ENCODE data around the gene RNF133.
"Not testable (repeated sequence)": the region's sequence is repeated elsewhere in the genome, so short reads cannot be mapped to it uniquely, and the experiment has no call there.

The RNF133 gene

DNA sequence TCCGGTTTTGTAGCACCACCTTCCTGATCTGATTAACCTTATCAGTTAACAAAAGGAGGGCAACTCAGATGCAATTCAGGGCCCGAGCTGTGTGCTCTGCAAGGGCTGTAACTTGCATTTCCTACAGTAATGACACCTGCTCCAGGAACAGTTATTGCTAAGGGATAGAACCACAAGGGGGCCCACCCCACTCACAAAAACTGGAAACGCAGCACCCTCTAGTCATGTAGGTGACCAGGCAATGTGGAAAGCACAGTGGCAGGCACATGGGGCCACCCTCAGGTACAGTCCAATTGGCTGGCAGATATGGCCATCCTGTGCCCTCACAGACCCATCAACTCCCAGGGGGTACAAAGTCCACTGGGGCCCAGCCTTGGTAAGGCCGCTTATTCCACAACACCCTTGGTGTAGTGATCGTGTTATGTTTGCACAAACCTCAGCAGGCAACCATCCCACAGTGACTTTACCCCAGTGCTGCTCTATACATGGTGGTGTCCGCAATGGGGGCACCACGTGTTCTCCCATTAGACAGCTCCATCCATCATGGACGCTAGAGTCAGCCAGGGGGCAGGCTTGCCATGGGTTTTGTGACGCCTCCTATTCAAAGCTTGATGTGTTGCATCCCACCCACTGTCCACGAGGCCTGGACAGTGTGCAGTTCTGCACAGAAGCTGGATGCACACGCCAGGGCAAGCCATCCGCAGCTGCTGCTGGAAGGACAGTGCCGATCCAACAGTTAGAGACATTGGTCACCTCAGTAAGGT, 9.4 kb downstream of the RNF133 start:
- DNase-seq (ENCODE audit: low spot score) = no peak

DNA sequence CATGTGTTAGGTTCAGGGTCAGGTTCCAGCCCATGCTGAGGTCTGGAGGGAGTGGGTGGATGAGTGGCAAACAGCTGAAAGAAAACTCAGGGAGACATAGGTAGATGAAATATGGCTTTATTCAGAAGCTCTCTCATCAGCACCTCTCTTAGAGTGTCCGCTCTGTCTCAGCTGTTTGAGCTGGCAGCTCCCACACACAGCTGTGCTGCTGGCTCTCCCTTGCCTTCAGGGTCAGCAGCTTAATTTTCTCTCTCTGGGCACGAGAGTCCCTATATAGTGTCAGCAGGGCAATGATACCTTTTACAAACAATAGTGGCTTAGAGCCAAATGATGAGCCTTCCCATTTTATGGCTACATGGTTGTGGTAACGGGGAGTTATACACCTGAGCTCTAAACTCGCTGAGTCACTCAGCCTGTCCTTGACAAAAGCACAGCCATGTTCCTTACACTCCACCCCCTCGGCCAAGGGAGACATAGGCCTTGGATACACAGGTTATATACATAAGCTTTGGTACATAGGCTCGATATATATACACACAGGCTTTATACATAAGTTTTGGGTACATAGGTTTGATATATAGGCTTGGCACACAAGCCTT, 10.4 kb downstream of the RNF133 start:
- no peak for DNase-seq (ENCODE audit: low spot score)

DNA sequence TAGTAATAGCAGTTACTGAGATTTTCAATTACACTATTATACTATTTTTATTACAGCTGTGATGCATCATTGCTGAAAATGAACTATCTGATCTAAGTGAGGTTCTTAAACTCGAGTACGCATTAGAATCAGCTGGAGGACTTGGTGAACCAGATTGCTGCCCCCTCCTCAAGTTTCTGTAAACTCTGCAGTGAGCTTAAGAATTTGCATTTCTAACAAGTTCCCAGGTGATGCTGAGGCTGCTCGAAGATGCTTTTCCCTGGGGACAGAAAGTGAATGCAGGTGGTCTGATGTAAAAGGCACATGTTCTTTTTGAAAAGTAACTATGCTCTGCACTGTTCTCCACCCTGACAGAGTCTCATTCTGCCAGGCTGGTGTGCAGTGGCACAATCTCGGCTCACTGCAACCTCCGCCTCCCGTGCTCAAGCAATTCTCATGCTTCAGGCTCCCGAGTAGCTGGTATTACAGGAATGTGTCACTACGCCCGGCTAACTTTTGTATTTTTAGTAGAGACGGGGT, 12.5 kb downstream of the RNF133 start:
- no peak for DNase-seq (ENCODE audit: low spot score)

DNA sequence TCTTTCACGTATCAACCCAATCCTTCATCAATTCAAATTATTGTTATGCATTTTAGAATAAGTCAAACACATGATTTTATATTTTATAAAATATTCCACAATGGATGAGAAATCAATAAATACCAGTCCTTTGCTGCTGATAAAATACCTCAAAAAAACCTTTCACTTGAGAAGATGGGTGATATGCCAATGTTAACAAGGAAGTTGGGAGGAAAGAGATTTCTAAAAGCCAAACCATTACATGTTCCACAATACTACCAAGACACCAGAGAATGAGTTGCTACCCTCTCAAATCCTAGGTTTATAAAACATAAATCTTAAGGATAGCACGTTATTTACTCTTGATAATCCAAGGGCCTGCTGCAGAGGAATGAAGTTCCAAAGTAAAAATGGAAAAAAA, 14.4 kb downstream of the RNF133 start:
- no peak for DNase-seq (ENCODE audit: low spot score)

DNA sequence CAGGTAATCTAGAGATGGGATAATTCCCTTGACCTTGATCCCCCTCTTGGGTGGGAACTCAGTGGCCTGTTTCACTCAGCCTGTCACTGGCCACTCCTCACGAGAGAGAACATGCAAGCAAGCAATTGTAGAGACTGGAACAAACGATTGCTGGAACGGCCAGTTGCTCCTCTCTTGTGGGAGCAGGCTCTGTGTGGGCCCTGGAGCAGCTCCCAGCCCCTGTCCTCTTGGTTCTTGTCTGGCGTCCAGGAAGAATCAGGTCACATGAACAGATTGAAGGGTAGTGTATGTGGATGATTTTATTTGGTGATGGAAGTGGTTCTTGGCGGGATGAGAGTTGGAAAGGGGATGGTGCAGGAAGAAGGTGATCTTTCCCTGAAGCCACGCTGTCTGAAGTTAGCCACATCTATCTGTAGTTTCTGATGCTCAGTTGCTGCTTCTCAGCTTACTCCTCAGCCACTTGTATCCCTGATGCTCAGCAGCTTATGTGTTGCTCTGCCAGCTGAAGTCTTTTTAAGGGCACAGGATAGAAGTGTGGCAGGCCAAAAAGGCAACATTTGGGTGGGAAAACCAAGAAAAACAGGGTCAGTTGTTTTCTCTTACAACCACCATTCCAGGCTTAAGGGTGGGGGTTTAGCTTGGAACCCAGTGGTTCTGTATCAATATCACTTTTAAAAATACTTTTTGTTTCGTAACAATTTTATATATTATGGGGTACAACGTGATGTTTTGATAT, 15.9 kb downstream of the RNF133 start:
- DNase-seq (ENCODE audit: low spot score) = no peak

DNA sequence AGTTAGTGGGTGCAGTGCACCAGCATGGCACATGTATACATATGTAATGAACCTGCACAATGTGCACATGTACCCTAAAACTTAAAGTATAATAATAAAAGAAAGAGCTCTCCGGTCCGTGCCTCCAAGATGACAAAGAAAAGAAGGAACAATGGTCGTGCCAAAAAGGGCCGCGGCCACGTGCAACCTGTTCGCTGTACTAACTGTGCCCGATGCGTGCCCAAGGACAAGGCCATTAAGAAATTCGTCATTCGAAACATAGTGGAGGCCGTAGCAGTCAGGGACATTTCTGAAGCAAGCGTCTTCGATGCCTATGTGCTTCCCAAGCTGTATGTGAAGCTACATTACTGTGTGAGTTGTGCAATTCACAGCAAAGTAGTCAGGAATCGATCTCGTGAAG, 17.7 kb downstream of the RNF133 start:
- not testable (repeated sequence) for DNase-seq (ENCODE audit: low spot score)

DNA sequence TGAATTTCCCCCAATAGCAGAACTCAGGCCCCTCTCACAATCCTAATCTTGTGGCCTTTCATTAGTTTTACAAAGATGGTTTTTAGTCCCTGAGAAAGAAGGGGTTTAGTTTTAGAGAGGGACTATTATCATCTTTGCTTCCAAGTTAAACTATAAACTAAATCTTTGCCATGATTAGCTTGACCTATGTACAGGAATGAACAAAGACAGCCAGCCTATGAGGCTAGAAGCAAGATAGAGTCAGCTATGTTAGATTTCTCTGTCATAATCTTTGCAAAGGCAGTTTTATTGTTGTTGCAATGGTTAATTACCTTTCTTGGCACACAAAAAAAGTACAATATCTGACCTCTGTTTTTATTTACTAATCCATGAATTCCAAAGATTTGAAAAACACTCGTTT, 19.1 kb downstream of the RNF133 start:
- no peak for DNase-seq (ENCODE audit: low spot score)

DNA sequence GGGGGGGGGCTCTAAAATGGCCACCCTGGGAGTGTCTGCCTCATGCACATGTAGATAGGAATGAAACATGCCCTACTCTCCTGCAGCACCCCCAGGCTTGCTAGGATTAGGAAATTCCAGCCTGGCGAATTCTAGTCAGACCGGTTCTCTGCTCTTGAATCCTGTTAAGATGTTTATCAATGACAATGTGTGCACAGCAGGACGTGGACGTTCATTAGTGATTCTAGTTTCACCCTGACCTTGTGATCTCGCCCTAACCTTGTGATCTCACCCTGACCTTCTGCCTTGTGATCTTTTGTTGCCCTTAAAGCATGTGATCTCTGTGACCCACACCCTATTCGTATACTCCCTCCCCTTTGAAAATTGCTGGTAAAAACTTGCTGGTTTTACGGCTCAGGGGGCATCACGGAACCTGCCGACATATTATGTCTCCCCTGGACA, 19.6 kb downstream of the RNF133 start:
- peak; percentile 34 for DNase-seq (ENCODE audit: low spot score)

DNA sequence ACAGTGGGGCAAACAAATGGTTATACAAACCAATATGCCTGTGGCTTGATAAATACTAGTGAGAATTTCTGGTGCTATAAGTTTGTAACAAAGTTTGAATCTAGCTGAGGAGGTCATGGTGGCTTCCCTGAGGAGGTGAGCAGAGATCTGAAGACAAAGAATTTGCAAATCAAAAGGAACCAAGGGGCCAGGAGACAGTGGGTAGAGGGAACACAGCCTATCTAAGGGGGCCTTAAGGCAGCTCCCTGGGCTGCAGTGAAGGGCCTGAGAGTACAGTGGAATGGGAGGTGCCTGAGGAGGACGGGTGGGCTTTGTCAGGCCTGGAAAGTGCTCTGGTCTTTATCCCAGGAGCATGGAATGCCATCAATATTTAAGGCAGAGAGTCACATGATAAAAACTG, 21.8 kb downstream of the RNF133 start:
- DNase-seq (ENCODE audit: low spot score) = no peak

DNA sequence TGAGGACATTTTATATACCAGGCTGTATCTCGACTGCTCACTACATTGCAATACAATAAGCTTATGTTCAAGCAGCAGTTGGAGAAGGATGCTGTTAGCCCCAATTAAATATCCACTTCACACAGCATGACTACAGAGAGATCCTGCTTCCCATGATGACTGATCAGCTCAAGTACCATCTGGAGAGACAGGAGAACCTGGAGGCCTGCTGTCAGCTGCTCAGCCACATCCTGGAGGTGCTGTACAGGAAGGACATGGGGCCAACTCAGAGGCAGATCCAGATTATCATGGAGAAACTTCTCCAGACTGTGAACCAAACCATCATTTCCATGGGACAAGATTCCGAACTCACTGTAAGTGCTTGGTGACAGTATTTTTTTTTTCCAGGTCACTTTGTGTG, 22.5 kb downstream of the RNF133 start:
- DNase-seq (ENCODE audit: low spot score) = no peak

DNA sequence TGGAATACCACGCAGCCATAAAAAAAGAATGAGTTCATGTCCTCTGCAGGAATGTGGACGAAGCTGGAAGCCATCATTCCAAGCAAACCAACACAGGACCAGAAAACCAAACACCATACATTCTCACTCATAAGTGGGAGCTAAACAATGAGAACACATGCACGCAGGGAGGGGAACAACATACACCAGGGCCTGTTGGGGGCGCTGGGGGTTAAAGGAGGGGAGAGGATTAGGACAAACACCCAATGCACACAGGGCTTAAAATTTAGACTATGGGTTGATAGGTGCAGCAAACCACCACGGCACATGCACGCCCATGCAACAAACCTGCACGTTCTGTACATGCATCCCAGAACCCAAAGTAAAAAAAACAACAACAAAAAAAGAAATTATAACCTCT, 23.3 kb downstream of the RNF133 start:
- no peak for DNase-seq (ENCODE audit: low spot score)

DNA sequence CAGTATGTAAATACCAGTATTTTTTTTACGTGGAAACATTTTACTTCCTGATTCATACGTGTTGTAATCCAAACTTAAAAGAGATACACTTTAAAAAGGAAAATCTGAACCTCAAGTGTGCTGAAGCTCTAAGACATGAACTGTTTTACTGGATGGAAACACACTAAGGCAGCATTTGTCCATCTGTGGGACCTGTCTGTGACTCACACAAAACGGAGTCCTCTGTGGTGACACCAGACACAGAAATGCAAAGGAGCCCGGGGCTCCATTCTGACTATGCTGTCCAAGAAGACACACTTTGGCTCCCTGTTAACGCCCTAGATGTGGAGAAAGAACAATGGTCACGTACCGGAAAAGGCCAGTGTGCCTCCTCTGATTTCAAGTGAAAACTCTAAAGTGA, 23.9 kb downstream of the RNF133 start:
- DNase-seq (ENCODE audit: low spot score) = no peak

DNA sequence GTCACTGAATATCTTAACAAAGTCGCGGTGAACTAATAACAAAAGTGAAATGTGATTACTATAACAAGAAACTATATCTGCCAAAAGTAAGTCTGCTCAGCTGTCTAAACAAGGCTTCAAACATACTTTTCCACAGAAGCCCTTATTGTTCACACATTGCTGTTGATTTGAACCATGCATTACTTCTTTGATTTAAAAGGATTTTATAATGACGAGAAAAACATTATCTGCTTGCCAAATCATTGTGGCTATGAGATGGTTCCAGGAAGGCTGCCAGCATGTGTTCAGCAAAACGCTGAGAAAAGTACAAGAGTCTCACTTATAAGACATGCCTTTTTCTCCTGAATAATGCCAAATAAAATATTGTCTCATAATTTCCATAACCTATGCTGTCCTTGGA, 24.4 kb downstream of the RNF133 start:
- DNase-seq (ENCODE audit: low spot score) = no peak

DNA sequence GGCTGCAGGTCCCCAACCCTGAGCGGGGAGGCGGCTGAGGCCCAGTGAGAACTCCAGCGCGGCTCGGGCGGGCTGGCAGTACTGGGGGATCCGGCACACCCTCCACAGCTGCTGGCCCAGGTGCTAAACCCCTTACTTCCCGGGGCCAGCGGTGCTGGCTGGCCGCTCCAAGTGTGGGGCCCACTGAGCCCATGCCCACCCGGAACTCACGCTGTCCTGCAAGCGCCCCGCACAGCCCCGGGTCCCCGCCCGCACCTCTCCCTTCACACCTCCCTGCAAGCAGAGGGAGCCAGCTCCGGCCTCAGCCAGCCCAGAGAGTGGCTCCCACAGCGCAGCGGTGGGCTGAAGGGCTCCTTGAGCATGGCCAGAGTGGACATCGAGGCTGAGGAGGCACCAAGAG, 25.0 kb downstream of the RNF133 start:
- no peak for DNase-seq (ENCODE audit: low spot score)

DNA sequence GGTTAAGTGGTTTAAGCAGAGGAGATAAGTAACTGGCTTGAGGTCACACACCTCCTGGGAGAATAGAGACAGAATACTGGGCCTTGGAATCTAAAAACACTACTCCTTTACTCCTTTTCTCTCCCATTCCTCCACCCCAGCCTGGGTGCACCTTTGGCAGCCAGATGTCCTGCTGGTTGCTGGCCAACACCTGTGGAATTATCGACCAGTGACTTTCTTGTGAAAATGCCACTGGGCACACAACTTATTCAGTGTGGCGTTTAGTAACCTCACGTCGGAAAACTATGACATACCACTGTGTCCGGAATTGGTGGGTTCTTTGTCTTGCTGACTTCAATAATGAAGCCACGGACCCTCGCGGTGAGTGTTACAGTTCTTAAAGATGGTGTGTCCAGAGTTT, 26.4 kb downstream of the RNF133 start:
- DNase-seq (ENCODE audit: low spot score) = no peak

DNA sequence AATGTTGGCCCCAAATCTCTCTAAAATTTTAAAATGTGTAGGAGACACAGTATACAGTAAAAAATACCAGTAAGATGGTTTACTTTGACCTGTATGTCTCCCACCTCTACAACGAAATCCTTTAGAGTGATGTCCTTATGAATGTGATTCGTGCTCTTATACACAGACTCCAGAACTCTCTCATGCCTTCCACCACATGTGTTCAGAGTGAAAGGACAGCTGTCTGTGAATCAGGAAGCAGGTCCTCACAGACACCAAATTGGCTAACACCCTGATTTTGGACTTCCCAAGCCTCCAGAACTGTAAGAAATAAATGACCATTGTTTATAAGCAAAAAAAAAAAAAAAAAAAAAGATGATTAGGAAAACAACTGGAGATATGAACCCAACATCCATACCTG, 35.2 kb downstream of the RNF133 start:
- DNase-seq (ENCODE audit: low spot score) = no peak

DNA sequence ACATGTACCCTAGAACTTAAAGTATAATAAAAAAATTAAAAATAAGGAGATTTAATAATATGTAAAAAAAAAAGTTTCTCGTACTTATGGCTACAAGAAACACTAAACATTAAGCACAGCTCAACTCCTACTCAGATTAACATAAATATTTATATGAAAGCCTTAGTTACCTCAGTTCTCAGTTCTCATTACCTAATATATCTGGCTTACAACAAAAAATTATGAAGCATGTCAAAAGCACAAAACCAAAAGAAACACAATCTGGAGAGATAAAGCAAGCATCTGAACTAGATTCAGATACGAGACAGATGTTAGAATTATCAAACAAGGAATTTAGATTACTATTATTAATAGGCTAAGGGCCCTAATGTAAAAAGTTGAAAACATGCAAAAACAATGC, 40.1 kb downstream of the RNF133 start:
- no peak for DNase-seq (ENCODE audit: low spot score)

DNA sequence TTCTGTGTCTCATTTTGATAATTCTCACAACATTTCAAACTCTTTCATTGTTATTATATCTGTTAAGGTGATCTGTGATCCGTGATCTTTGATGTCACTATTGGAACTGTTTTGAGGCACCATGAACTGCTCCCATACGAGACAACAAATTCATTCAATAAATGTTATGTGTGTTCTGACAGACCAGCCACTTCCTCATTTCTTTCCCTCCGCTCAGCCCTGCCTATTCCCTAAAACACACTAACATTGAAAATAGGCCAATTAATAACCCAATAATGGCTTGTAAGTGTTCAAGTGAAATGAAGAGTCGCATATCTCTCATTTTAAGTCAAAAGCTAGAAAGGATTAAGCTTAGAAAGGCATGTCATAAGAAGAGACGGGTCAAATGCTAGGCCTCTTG, 45.2 kb downstream of the RNF133 start:
- no peak for DNase-seq (ENCODE audit: low spot score)

DNA sequence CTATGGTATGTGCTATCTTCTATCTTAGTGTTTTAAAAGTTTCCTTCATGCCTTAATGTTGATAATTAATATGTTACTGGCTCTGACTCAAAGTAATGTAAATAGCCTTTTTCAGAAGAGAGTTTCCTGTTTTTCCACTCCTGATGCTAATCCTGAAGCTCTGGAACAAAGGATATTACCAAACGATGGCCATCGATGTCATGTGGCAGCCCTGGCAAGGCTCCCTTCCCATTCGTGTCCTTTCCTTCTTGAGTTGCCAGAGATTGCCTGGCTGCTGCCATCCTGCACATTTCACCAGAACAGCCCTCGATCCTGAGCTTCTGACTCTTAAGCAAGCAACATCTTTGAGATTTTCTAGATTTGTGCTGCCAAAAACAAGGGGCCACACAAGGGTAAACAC, 46.0 kb downstream of the RNF133 start:
- no peak for DNase-seq (ENCODE audit: low spot score)

DNA sequence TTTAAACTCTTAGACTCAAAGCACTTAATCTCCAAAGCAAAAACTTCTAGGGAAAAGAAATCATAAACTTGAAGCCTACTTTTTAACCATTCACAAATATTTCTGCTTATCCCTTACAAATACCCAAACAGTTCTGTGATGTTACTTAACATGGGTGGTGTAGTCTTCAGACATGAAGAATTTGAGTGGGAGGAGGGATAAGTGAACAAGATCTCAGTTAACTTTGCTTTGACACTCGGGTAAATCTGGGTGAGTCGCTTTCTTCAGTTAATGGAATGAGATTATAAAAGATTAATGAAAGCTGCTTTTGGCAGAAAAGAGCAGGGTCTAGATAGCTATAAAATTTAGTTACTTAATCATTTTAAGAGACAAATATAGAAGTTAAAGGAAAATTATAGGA, 47.5 kb downstream of the RNF133 start:
- DNase-seq (ENCODE audit: low spot score) = no peak

All from LoVo (cell line).